Measurements from ENCODE around the gene ZNF532. TPM values are rescaled to one million over a fixed set of nuclear protein-coding genes. Genes with fewer than 3 reads are reported as not detected.

The ZNF532 gene
- total and polyA plus RNA-seq, 9 of the 15 experiments (the other 6 are each of a cell fraction or from before 2014, with no cell fraction given) = 0.42 TPM; not detected in 8

GRCh38 chr18:59001166-59001565 lies 136.5 kb downstream of the ZNF532 start (continued):
- TF ChIP-seq CBX8 (IDR thresholded peaks at IDR 0.05; ENCODE audit: borderline replicate concordance, extremely low read depth, low read depth, low read length, poor library complexity, severe bottlenecking) = no peak
- no peak for TF ChIP-seq ZNF274 (IDR thresholded peaks at IDR 0.05; ENCODE audit: borderline replicate concordance, low read depth, low read length)
- TF ChIP-seq ZNF133 (CRISPR knock-in tag; IDR thresholded peaks at IDR 0.05) = no peak
- TF ChIP-seq HMG20A (CRISPR knock-in tag; conservative IDR thresholded peaks at IDR 0.05) = no peak
- no peak for TF ChIP-seq LARP7 (IDR thresholded peaks at IDR 0.05)

GRCh38 chr18:59001721-59002120 lies 137.0 kb downstream of the ZNF532 start:
- TF ChIP-seq NR2F6 (CRISPR knock-in tag; IDR thresholded peaks at IDR 0.05) (no peak), ELF4 (CRISPR knock-in tag; IDR thresholded peaks at IDR 0.05) (no peak), HDAC2 (IDR thresholded peaks at IDR 0.05) (no peak)
- Histone ChIP-seq H3K4me3 (no peak overlapping the region), H3K4me1 (replicated peaks in 1 of 2; ENCODE audit: control insufficient read depth in 2 of 2, insufficient read depth in 2 of 2, low read length in 2 of 2) (no peaks in the 10 kb centered on the region), H3K79me2 (ENCODE audit: control insufficient read depth, insufficient read depth, low read length) (no peaks in the 10 kb centered on the region), H2AFZ (ENCODE audit: low read depth, low read length) (no peak overlapping the region), H3K36me3 (ENCODE audit: control insufficient read depth, insufficient read depth, low read length) (no peaks in the 10 kb centered on the region), H4K20me1 (replicated peaks; ENCODE audit: control insufficient read depth, insufficient read depth, low read length) (no peaks in the 10 kb centered on the region), H3K4me2 (ENCODE audit: insufficient read depth, low read length) (no peak overlapping the region), H3K9me3 (replicated peaks; ENCODE audit: control insufficient read depth, insufficient read depth, low read depth, low read length) (no peaks in the 10 kb centered on the region), H3K27me3 (ENCODE audit: control insufficient read depth in 2 of 2, insufficient read depth in 2 of 2, low read length in 2 of 2) (no peaks in the 10 kb centered on the region; a peak in 1 of 5 replicates), H3K27ac (ENCODE audit: extremely low read depth, low read depth, low read length) (no peak overlapping the region), H3K9me1 (ENCODE audit: control insufficient read depth, insufficient read depth, low read length) (no peaks in the 10 kb centered on the region), H3K9ac (ENCODE audit: insufficient read depth in 1 of 2, low read depth in 2 of 2, low read length in 2 of 2) (no peak overlapping the region)
- CTCF ChIA-PET (ENCODE audit: low intra/inter-chr PET ratio) = no interaction called here
- intact Hi-C loops (cut with micrococcal nuclease) (no loop called here), in situ Hi-C loops (cut with MboI) (no loop called here)
- POLR2A ChIA-PET = no interaction called here
- BruUV-seq (replicated peaks) = no TSS peak
- FAIRE-seq (no peak), ATAC-seq (no peak), DNase-seq (ENCODE audit: extremely low read depth in 1 of 4, low spot score in 3 of 4) (no peak)
- WGBS (ENCODE audit: insufficient coverage, low coverage, missing lambda C conversion rate) = 0% methylated on average over 3 of the region's 3 CpGs
